Psoas muscle (tissue), 8 donors: Measurements from ENCODE around the gene METTL27. TPM values are rescaled to one million over a fixed set of nuclear protein-coding genes. Genes with fewer than 3 reads are reported as not detected.

ENCODE experiments used
- ATAC-seq, 4 donors: fragments of 200-7000 bp; cut with Tn5 transposase; one replicate each; pipeline ENCODE4 v1.9.1; 2020; ENCODE audit warnings: moderate library complexity in 3 of 4, mild to moderate bottlenecking in 2 of 4
- DNase-seq, 2 donors: peaks; one replicate each; pipeline ENCODE4 v3.0.0-alpha.2; 2020
- H3K27ac ChIP-seq: fragments of 200-600 bp; one replicate; pipeline ENCODE4 v1.8.0; 2022
- H3K27me3 ChIP-seq, 3 donors: fragments of 200-600 bp in 1 of 3; one replicate each; pipeline versions ENCODE4 v1.6.1 to v1.8.0; 2013 to 2022; ENCODE audit warnings: low read length in 2 of 3, mild to moderate bottlenecking in 2 of 3, moderate library complexity in 1 of 3; ENCODE audit not compliant: insufficient read depth in 3 of 3
- H3K36me3 ChIP-seq, 2 donors: fragments of 200-600 bp in 1 of 2; one replicate each; pipeline versions ENCODE4 v1.6.1 to v1.8.0; 2013 to 2022; ENCODE audit warnings: low read depth in 1 of 2, mild to moderate bottlenecking in 1 of 2, moderate library complexity in 1 of 2; ENCODE audit not compliant: insufficient read depth in 1 of 2
- H3K4me1 ChIP-seq: fragments of 200-600 bp; one replicate; pipeline ENCODE4 v1.8.0; 2022
- H3K4me3 ChIP-seq: fragments of 200-600 bp; one replicate; pipeline ENCODE4 v1.8.0; 2022; ENCODE audit warnings: mild to moderate bottlenecking
- H3K9me3 ChIP-seq: fragments of 200-600 bp; one replicate; pipeline ENCODE4 v1.8.0; 2022
- CTCF ChIP-seq: fragments of 200-600 bp; IDR thresholded peaks from one replicate; pipeline ENCODE4 v1.8.0; 2022; ENCODE audit warnings: antibody characterized with exemption
- WGBS, 3 donors: extraction: QIAGEN DNeasy Blood & Tissue Kit; methylation state at CpG; one replicate each; pipeline versions ENCODE4 v1.1.6 to v1.1.7; 2013; 5-methylcytosine and 5-hydroxymethylcytosine counted together
- intact Hi-C, 2 donors: fragments of 100-400 bp; cut with DNase I; formaldehyde crosslinking; loops; one replicate each; pipeline versions ENCODE4 v1.11.0 to v1.14.2; 2022
- polyA plus RNA-seq, 3 donors: library from polyadenylated mRNA; stranded (reverse); fragments of 200-250 nt; gene quantifications; one replicate each; pipeline ENCODE4 v1.2.3, GENCODE V29; 2013
- total RNA-seq, 4 donors: library from RNA; stranded (reverse); fragmentation: NEBNext Ultra II Directional in 2 of 4; extraction: Animal tissue kit (Norgen Biotek cat#: 25700) in 2 of 4; gene quantifications; one replicate each; pipeline versions ENCODE4 v1.2.1 to v1.2.4, GENCODE V29; 2021 to 2023
- donor health status: healthy with polysubstance abuse.
- donor health status: DM: no; HTN: no; CAD: no; lungs with moderate emphysema.
- donor health status: Bipolar disorder and iron deficiency.
- donor health status: healthy.
- donor health status: DM: yes; HTN: yes; CAD: no.
- donor health status: DM: no; HTN: no; CAD: no.
- donor health status: DM: no; HTN: no; CAD: no.
- donor health status: DM: yes; HTN: yes; CAD: no.

Gene METTL27
- total and polyA plus RNA-seq, 7 donors = 0.09 to 0.84 (median 0.22) TPM; not detected in 1

- no peak for DNase-seq
- no peak overlapping the region for H3K27ac ChIP-seq
- ATAC-seq = no peak
- 54 to 65% (median 65%) methylated on average over 5 of the region's 5 CpGs for WGBS, 3 donors
- peaks cover 12% of the 10 kb centered on the region for H3K4me1 ChIP-seq
- H3K9me3 ChIP-seq = no peaks in the 10 kb centered on the region
- H3K36me3 ChIP-seq = no peaks in the 10 kb centered on the region
- no peak for TF ChIP-seq CTCF
- H3K27me3 ChIP-seq = peaks cover 0 to 25% (median 0%) of the 10 kb centered on the region in 3 donors
- intact Hi-C loops = loop anchor here in 1 of 2 donors (2.0 kb wide), 1 partner anchor 113 kb away; no protein-coding TSS in a partner anchor
- no peak overlapping the region for H3K4me3 ChIP-seq
These were observed 39.2 kb upstream of the METTL27 start for GRCh38 chr7:73881352-73882046.

GRCh38 chr7:73880755-73881328 is 38.5 kb upstream of the METTL27 start:
- Histone ChIP-seq H3K27ac (no peak overlapping the region), H3K4me3 (no peak overlapping the region), H3K9me3 (no peaks in the 10 kb centered on the region), H3K27me3 (peaks cover 0 to 20% (median 0%) of the 10 kb centered on the region in 3 donors), H3K4me1 (peaks cover 7% of the 10 kb centered on the region), H3K36me3 (no peaks in the 10 kb centered on the region)
- DNase-seq (no peak), ATAC-seq (no peak)
- no peak for TF ChIP-seq CTCF
- WGBS, 3 donors = 30 to 44% (median 32%) methylated on average over 13 of the region's 13 CpGs
- intact Hi-C loops = loop anchor here in 1 of 2 donors (2.0 kb wide), 1 partner anchor 112 kb away; no protein-coding TSS in a partner anchor

GRCh38 chr7:73879977-73880681 is 37.8 kb upstream of the METTL27 start:
- peaks cover 0 to 20% (median 0%) of the 10 kb centered on the region in 3 donors for H3K27me3 ChIP-seq

GRCh38 chr7:73876973-73877372 is 34.7 kb upstream of the METTL27 start:
- H3K27ac ChIP-seq = no peak overlapping the region
- no peak for TF ChIP-seq CTCF
- 61 to 75% (median 67%) methylated on average over 12 of the region's 12 CpGs for WGBS, 3 donors
- peaks cover 0 to 20% (median 0%) of the 10 kb centered on the region in 3 donors for H3K27me3 ChIP-seq
- intact Hi-C loops = no loop called here
- H3K4me3 ChIP-seq = no peak overlapping the region
- DNase-seq = no peak
- no peaks in the 10 kb centered on the region for H3K36me3 ChIP-seq
- no peak for ATAC-seq
- H3K4me1 ChIP-seq = peaks cover 8% of the 10 kb centered on the region
- H3K9me3 ChIP-seq = no peaks in the 10 kb centered on the region

More at GRCh38 chr7:73879977-73880681, 37.8 kb upstream of the METTL27 start:
- peak in 3 of 4 donors; percentile 59 to 78 (median 73) for ATAC-seq
- DNase-seq = peak; percentile 76 to 85
- WGBS, 3 donors = 48 to 54% (median 49%) methylated on average over 18 of the region's 18 CpGs
- peak overlapping the region; percentile 9 for H3K27ac ChIP-seq
- H3K9me3 ChIP-seq = no peaks in the 10 kb centered on the region
- TF ChIP-seq CTCF = no peak
- intact Hi-C loops = loop anchor here in 1 of 2 donors (2.0 kb wide), 1 partner anchor 111 kb away; no protein-coding TSS in a partner anchor
- no peaks in the 10 kb centered on the region for H3K36me3 ChIP-seq
- H3K4me1 ChIP-seq = peaks cover 7% of the 10 kb centered on the region
- no peak overlapping the region for H3K4me3 ChIP-seq
